GM12878 (cell line): Measurements from ENCODE around the gene AASDH. TPM values are rescaled to one million over a fixed set of nuclear protein-coding genes. Genes with fewer than 3 reads are reported as not detected.

Source experiments
- ATF7 ChIP-seq: fragments of 450-650 bp; IDR thresholded peaks from 2 replicates; pipeline ENCODE4 v1.6.1; 2016; ENCODE audit warnings: low read depth, mild to moderate bottlenecking
- BMI1 ChIP-seq: fragments of 450-650 bp; IDR thresholded peaks from 2 replicates; pipeline ENCODE4 v1.6.1; 2016; ENCODE audit warnings: mild to moderate bottlenecking, moderate library complexity, borderline replicate concordance
- FOXM1 ChIP-seq: IDR thresholded peaks from 2 replicates; pipeline ENCODE4 v1.6.1; 2012; ENCODE audit warnings: low read depth, mild to moderate bottlenecking, inconsistent platforms, low read length, moderate library complexity
- IKZF2 ChIP-seq, 2 experiments: fragments of 450-650 bp; IDR thresholded peaks; 2 replicates each; pipeline ENCODE4 v1.6.1; 2017; ENCODE audit warnings: mild to moderate bottlenecking in 2 of 2, moderate library complexity in 2 of 2
- IRF4 ChIP-seq: IDR thresholded peaks from 2 replicates; pipeline ENCODE4 v1.6.1; 2011; ENCODE audit warnings: low read depth, low read length
- KLF5 ChIP-seq: fragments of 450-650 bp; IDR thresholded peaks from 2 replicates; pipeline ENCODE4 v1.6.1; 2014; ENCODE audit warnings: mild to moderate bottlenecking; ENCODE audit not compliant: partially characterized antibody
- NR2F1 ChIP-seq: fragments of 450-650 bp; conservative IDR thresholded peaks from 2 replicates; pipeline ENCODE4 v1.6.1; 2017; ENCODE audit warnings: mild to moderate bottlenecking
- NRF1 ChIP-seq: conservative IDR thresholded peaks from 2 replicates; pipeline ENCODE4 v1.6.1; 2011; ENCODE audit warnings: mild to moderate bottlenecking, low read depth, low read length, improper control_type of control experiment
- SIN3A ChIP-seq: IDR thresholded peaks from 2 replicates; pipeline ENCODE4 v1.6.1; 2012; ENCODE audit warnings: low read depth, low read length, improper control_type of control experiment
- SKIL ChIP-seq: fragments of 450-650 bp; IDR thresholded peaks from 2 replicates; pipeline ENCODE4 v1.6.1; 2017; ENCODE audit warnings: mild to moderate bottlenecking, low read depth, inconsistent platforms; ENCODE audit not compliant: poor library complexity, severe bottlenecking
- SUPT20H ChIP-seq: IDR thresholded peaks from 2 replicates; pipeline ENCODE4 v1.6.1; 2011; ENCODE audit warnings: low read depth, mild to moderate bottlenecking, low read length, moderate library complexity, borderline replicate concordance; ENCODE audit not compliant: control insufficient read depth
- polyA plus RNA-seq, 11 experiments: library from polyadenylated mRNA; depleted of rRNA in 4 of 11; unstranded in 6 of 11; stranded (reverse) in 5 of 11; fragments of >200 nt; fragmentation: Nextera tagmentation in 4 of 11; fragmentation: Illumina TruSeq in 1 of 11; extraction: Ambion mirVana in 4 of 11; extraction: Trizol in 1 of 11; gene quantifications; 1 replicate in 1 of 11; 2 replicates in 10 of 11; pipeline versions ENCODE4 v1.2.1 to v1.2.3, GENCODE V29; 2011 to 2016; ENCODE audit warnings: inconsistent platforms in 2 of 11, missing spikeins in 2 of 11, low read depth in 1 of 11
- total RNA-seq, 4 experiments: library from RNA; depleted of rRNA in 3 of 4; stranded (reverse); fragments of >200 nt in 3 of 4; fragmentation: Illumina TruSeq in 1 of 4; extraction: Trizol in 1 of 4; gene quantifications; 2 replicates each; pipeline versions ENCODE4 v1.2.1 to v1.2.3, GENCODE V29; 2013 to 2021
- TF ChIP-seq, protein P1 (sequence below), 3 experiments: IDR thresholded peaks in 2 of 3; conservative IDR thresholded peaks in 1 of 3; 2 replicates each; pipeline ENCODE4 v1.5.1; 2011; ENCODE audit warnings: low read depth in 3 of 3, low read length in 3 of 3, mild to moderate bottlenecking in 3 of 3, control low read depth in 2 of 3, moderate library complexity in 2 of 3, inconsistent platforms in 1 of 3, mixed read lengths in 1 of 3; ENCODE audit not compliant: control insufficient read depth in 2 of 3, insufficient read depth in 1 of 3; ENCODE audit errors: extremely low read depth in 1 of 3
- TF ChIP-seq, protein P2 (sequence below): fragments of 450-650 bp; IDR thresholded peaks from 2 replicates; pipeline ENCODE4 v1.6.1; 2017; ENCODE audit warnings: mild to moderate bottlenecking, moderate library complexity

The AASDH gene
- total and polyA plus RNA-seq, 10 of the 15 experiments (the other 5 are each of a cell fraction or from before 2014, with no cell fraction given): 7.3 to 19.1 (median 11.3) TPM

- TF ChIP-seq NRF1 (peak; percentile 43; the same call in 1 of the 2 replicates), FOXM1 (no peak), SKIL (peak; percentile 94), KLF5 (peak; percentile 98), SUPT20H (no peak), NR2F1 (0 out of 2 replicates have a peak, but pooled peaks have one; percentile 15), SIN3A (no peak; the same call in 1 of the 2 replicates), ATF7 (peak; percentile 98), BMI1 (no peak), IRF4 (0 out of 2 replicates have a peak, but pooled peaks have one; percentile 34), IKZF2 (IDR thresholded peaks at IDR 0.05) (peak; percentile 32 to 70; a peak in 2 of 4 replicates)
- TF ChIP-seq, protein P1, sequence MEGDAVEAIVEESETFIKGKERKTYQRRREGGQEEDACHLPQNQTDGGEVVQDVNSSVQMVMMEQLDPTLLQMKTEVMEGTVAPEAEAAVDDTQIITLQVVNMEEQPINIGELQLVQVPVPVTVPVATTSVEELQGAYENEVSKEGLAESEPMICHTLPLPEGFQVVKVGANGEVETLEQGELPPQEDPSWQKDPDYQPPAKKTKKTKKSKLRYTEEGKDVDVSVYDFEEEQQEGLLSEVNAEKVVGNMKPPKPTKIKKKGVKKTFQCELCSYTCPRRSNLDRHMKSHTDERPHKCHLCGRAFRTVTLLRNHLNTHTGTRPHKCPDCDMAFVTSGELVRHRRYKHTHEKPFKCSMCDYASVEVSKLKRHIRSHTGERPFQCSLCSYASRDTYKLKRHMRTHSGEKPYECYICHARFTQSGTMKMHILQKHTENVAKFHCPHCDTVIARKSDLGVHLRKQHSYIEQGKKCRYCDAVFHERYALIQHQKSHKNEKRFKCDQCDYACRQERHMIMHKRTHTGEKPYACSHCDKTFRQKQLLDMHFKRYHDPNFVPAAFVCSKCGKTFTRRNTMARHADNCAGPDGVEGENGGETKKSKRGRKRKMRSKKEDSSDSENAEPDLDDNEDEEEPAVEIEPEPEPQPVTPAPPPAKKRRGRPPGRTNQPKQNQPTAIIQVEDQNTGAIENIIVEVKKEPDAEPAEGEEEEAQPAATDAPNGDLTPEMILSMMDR (IDR thresholded peaks at IDR 0.05 in 2 of 3, conservative IDR thresholded peaks at IDR 0.05 in 1 of 3; ENCODE audit: control insufficient read depth in 2 of 3, extremely low read depth in 1 of 3, insufficient read depth in 1 of 3, low read depth in 3 of 3, low read length in 3 of 3): peak in 2 of 3 experiments; percentile 7 to 15; a peak in 3 of 6 replicates
- TF ChIP-seq, protein P2, sequence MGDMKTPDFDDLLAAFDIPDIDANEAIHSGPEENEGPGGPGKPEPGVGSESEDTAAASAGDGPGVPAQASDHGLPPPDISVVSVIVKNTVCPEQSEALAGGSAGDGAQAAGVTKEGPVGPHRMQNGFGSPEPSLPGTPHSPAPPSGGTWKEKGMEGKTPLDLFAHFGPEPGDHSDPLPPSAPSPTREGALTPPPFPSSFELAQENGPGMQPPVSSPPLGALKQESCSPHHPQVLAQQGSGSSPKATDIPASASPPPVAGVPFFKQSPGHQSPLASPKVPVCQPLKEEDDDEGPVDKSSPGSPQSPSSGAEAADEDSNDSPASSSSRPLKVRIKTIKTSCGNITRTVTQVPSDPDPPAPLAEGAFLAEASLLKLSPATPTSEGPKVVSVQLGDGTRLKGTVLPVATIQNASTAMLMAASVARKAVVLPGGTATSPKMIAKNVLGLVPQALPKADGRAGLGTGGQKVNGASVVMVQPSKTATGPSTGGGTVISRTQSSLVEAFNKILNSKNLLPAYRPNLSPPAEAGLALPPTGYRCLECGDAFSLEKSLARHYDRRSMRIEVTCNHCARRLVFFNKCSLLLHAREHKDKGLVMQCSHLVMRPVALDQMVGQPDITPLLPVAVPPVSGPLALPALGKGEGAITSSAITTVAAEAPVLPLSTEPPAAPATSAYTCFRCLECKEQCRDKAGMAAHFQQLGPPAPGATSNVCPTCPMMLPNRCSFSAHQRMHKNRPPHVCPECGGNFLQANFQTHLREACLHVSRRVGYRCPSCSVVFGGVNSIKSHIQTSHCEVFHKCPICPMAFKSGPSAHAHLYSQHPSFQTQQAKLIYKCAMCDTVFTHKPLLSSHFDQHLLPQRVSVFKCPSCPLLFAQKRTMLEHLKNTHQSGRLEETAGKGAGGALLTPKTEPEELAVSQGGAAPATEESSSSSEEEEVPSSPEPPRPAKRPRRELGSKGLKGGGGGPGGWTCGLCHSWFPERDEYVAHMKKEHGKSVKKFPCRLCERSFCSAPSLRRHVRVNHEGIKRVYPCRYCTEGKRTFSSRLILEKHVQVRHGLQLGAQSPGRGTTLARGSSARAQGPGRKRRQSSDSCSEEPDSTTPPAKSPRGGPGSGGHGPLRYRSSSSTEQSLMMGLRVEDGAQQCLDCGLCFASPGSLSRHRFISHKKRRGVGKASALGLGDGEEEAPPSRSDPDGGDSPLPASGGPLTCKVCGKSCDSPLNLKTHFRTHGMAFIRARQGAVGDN: peak; percentile 87
These were observed 48.0 kb upstream of the AASDH start, which contains the start of gene PPAT (continued) for GRCh38 chr4:56435140-56435926.
